Natural killer cell (primary cell): ENCODE measurements around the gene EMC10. TPM values are rescaled to one million over a fixed set of nuclear protein-coding genes. Genes with fewer than 3 reads are reported as not detected.

Source experiments
- ATAC-seq, 3 donors: fragments of 150-1000 bp in 2 of 3; fragments of 200-7000 bp in 1 of 3; cut with Tn5 transposase; 1 replicate in 1 of 3; 2 replicates in 2 of 3; pipeline ENCODE4 v1.10.0; 2021; ENCODE audit warnings: mild to moderate bottlenecking in 2 of 3, moderate library complexity in 2 of 3
- DNase-seq, 2 donors: peaks; one replicate each; pipeline versions ENCODE4 v3.0.0 to v3.0.0-alpha.2; 2013 to 2021; ENCODE audit warnings: mixed read lengths in 1 of 2
- H3K27ac ChIP-seq: one replicate; pipeline ENCODE4 v1.5.1; 2013; ENCODE audit warnings: mild to moderate bottlenecking, low read length
- H3K27me3 ChIP-seq: one replicate; pipeline ENCODE4 v1.6.1; 2013; ENCODE audit warnings: low read length; ENCODE audit not compliant: control insufficient read depth, insufficient read depth
- H3K36me3 ChIP-seq: one replicate; pipeline ENCODE4 v1.6.1; 2013; ENCODE audit warnings: low read length; ENCODE audit not compliant: control insufficient read depth, insufficient read depth
- H3K4me1 ChIP-seq: one replicate; pipeline ENCODE4 v1.6.1; 2013; ENCODE audit warnings: low read length; ENCODE audit not compliant: control insufficient read depth, insufficient read depth
- H3K4me3 ChIP-seq: one replicate; pipeline ENCODE4 v1.5.1; 2013; ENCODE audit warnings: low read length
- H3K9me3 ChIP-seq: one replicate; pipeline ENCODE4 v1.6.1; 2013; ENCODE audit warnings: low read length; ENCODE audit not compliant: control insufficient read depth, insufficient read depth
- H3K27ac Mint-ChIP-seq, 2 donors: one replicate each; pipeline ENCODE4 v1.8.0; 2022; ENCODE audit warnings: mild to moderate bottlenecking in 2 of 2, mixed read lengths in 2 of 2, moderate library complexity in 1 of 2
- H3K27me3 Mint-ChIP-seq, 2 donors: one replicate each; pipeline ENCODE4 v1.8.0; 2022; ENCODE audit warnings: low read depth in 2 of 2, mixed read lengths in 2 of 2
- H3K36me3 Mint-ChIP-seq: one replicate; pipeline ENCODE4 v1.8.0; 2022; ENCODE audit warnings: mixed read lengths
- H3K4me1 Mint-ChIP-seq, 2 donors: one replicate each; pipeline ENCODE4 v1.8.0; 2022; ENCODE audit warnings: mixed read lengths in 2 of 2
- H3K4me3 Mint-ChIP-seq: one replicate; pipeline ENCODE4 v1.8.0; 2022; ENCODE audit warnings: mild to moderate bottlenecking, moderate library complexity, mixed read lengths
- H3K9me3 Mint-ChIP-seq, 2 donors: one replicate each; pipeline ENCODE4 v1.8.0; 2022; ENCODE audit warnings: mixed read lengths in 2 of 2
- CTCF ChIP-seq: fragments of 200-600 bp; IDR thresholded peaks from one replicate; pipeline ENCODE4 v1.8.0; 2022; ENCODE audit warnings: antibody characterized with exemption
- WGBS: methylation state at CpG from one replicate; pipeline ENCODE4 v1.1.7; 2013; ENCODE audit warnings: missing lambda C conversion rate; ENCODE audit not compliant: insufficient coverage; 5-methylcytosine and 5-hydroxymethylcytosine counted together
- intact Hi-C: fragments of 100-400 bp; cut with micrococcal nuclease; formaldehyde crosslinking; loops from one replicate; pipeline ENCODE4 v1.14.2; 2022
- total RNA-seq, 4 donors: library from RNA; stranded (reverse); fragments of 120-200 nt in 1 of 4; gene quantifications; one replicate each; pipeline versions ENCODE4 v1.2.3 to v1.2.4, GENCODE V29; 2013 to 2022

Gene EMC10
- total RNA-seq, 3 donors from 2014 or later (not counting 1 experiment from before 2014, with no cell fraction given), result 79.5 to 85.1 (median 80.1) TPM

GRCh38 chr19:50534478-50534877, 58.2 kb downstream of the EMC10 start:
- no peaks in the 10 kb centered on the region for H3K27me3 ChIP-seq

GRCh38 chr19:50535672-50536187, 59.4 kb downstream of the EMC10 start:
- no peak for ATAC-seq
- Mint-ChIP-seq H3K27ac (no peak overlapping the region), H3K9me3 (peaks cover 5 to 6% of the 10 kb centered on the region in 2 donors), H3K4me3 (no peak overlapping the region), H3K27me3 (peaks cover 10 to 19% of the 10 kb centered on the region in 2 donors), H3K36me3 (peaks cover 8% of the 10 kb centered on the region), H3K4me1 (no peaks in the 10 kb centered on the region)
- Histone ChIP-seq H3K4me3 (no peak overlapping the region), H3K9me3 (peaks cover 4% of the 10 kb centered on the region), H3K27ac (no peak overlapping the region), H3K4me1 (no peaks in the 10 kb centered on the region), H3K36me3 (no peaks in the 10 kb centered on the region), H3K27me3 (no peaks in the 10 kb centered on the region)
- WGBS, result 77% methylated on average over 11 of the region's 11 CpGs
- intact Hi-C loops, result no loop called here
- DNase-seq, result no peak
- TF ChIP-seq CTCF, result no peak

More at GRCh38 chr19:50534478-50534877, 58.2 kb downstream of the EMC10 start:
- DNase-seq (no peak), ATAC-seq (no peak)
- Mint-ChIP-seq H3K4me3 (no peak overlapping the region), H3K9me3 (peaks cover 5 to 6% of the 10 kb centered on the region in 2 donors), H3K27me3 (peaks cover 10 to 19% of the 10 kb centered on the region in 2 donors), H3K36me3 (peaks cover 8% of the 10 kb centered on the region), H3K27ac (no peak overlapping the region), H3K4me1 (no peaks in the 10 kb centered on the region)
- H3K4me3 ChIP-seq, result no peak overlapping the region
- H3K27ac ChIP-seq, result no peak overlapping the region
- H3K36me3 ChIP-seq, result no peaks in the 10 kb centered on the region
- intact Hi-C loops, result no loop called here
- WGBS, result 42% methylated on average over 3 of the region's 3 CpGs
- H3K4me1 ChIP-seq, result no peaks in the 10 kb centered on the region
- TF ChIP-seq CTCF, result no peak
- H3K9me3 ChIP-seq, result peaks cover 4% of the 10 kb centered on the region

- H3K27me3 ChIP-seq, result no peaks in the 10 kb centered on the region
- H3K4me1 ChIP-seq, result no peaks in the 10 kb centered on the region
- H3K27ac Mint-ChIP-seq, result no peak overlapping the region
- H3K4me3 ChIP-seq, result no peak overlapping the region
- H3K27ac ChIP-seq, result no peak overlapping the region
- 90% methylated on average over 16 of the region's 16 CpGs for WGBS
- DNase-seq, result no peak
- H3K36me3 Mint-ChIP-seq, result peaks cover 8% of the 10 kb centered on the region
- no peak for ATAC-seq
- intact Hi-C loops, result loop anchor here (1.0 kb wide), 1 partner anchor 247 kb away; no protein-coding TSS in a partner anchor
- peaks cover 10 to 19% of the 10 kb centered on the region in 2 donors for H3K27me3 Mint-ChIP-seq
- no peak overlapping the region for H3K4me3 Mint-ChIP-seq
- H3K9me3 Mint-ChIP-seq, result peaks cover 5 to 6% of the 10 kb centered on the region in 2 donors
- no peak for TF ChIP-seq CTCF
- no peaks in the 10 kb centered on the region for H3K4me1 Mint-ChIP-seq
- peaks cover 4% of the 10 kb centered on the region for H3K9me3 ChIP-seq
- no peaks in the 10 kb centered on the region for H3K36me3 ChIP-seq
Observed at GRCh38 chr19:50536662-50537305, 60.5 kb downstream of the EMC10 start.
